T-helper 2 cell treated with Interferon-gamma antibody and Interleukin-4, amounts not matched to agents 100 ng/mL and 5 ng/mL, for 36 hours (primary cell): Measurements from ENCODE around the gene FOXF2. TPM values are rescaled to one million over a fixed set of nuclear protein-coding genes. Genes with fewer than 3 reads are reported as not detected.

Experiments
- intact Hi-C: fragments of 100-400 bp; cut with micrococcal nuclease; formaldehyde crosslinking; loops from one replicate; pipeline ENCODE4 v1.15.1; 2023
- total RNA-seq: library from RNA; stranded (reverse); gene quantifications from 2 replicates; pipeline ENCODE4 v1.2.3, GENCODE V29; 2022

The FOXF2 gene
- total RNA-seq, 1 donor from 2014 or later: not detected

- intact Hi-C loops: loop anchor here (2.0 kb wide), 1 partner anchor 14 kb away; no protein-coding TSS in a partner anchor
Observed at GRCh38 chr6:1378065-1379016, 11.0 kb upstream of the FOXF2 start.

- intact Hi-C loops: loop anchor here (2.0 kb wide), 1 partner anchor 14 kb away; no protein-coding TSS in a partner anchor
Observed at GRCh38 chr6:1379017-1379787, 10.2 kb upstream of the FOXF2 start.

GRCh38 chr6:1379788-1380147 is 9.6 kb upstream of the FOXF2 start:
- intact Hi-C loops: loop anchor here (2.0 to 5.0 kb wide), 3 partner anchors 13 to 787 kb away; no protein-coding TSS in a partner anchor

GRCh38 chr6:1380625-1381427 is 8.6 kb upstream of the FOXF2 start:
- intact Hi-C loops: loop anchor here (1.0 to 5.0 kb wide), 3 partner anchors 66 to 789 kb away; no protein-coding TSS in a partner anchor

- intact Hi-C loops: loop anchor here (1.0 to 5.0 kb wide), 3 partner anchors 67 to 789 kb away; no protein-coding TSS in a partner anchor
Observed at GRCh38 chr6:1381481-1382330, 7.7 kb upstream of the FOXF2 start.

GRCh38 chr6:1382331-1382882 is 7.0 kb upstream of the FOXF2 start:
- intact Hi-C loops: loop anchor here (5.0 kb wide), 1 partner anchor 790 kb away; no protein-coding TSS in a partner anchor

- intact Hi-C loops: loop anchor here (5.0 kb wide), 1 partner anchor 791 kb away; no protein-coding TSS in a partner anchor
Observed at GRCh38 chr6:1382883-1383728, 6.3 kb upstream of the FOXF2 start.

GRCh38 chr6:1383729-1384548 is 5.4 kb upstream of the FOXF2 start:
- intact Hi-C loops: loop anchor here (5.0 kb wide), 1 partner anchor 792 kb away; no protein-coding TSS in a partner anchor

- intact Hi-C loops: loop anchor here (5.0 kb wide), 1 partner anchor 792 kb away; no protein-coding TSS in a partner anchor
Observed at GRCh38 chr6:1384549-1385128, 4.7 kb upstream of the FOXF2 start.

GRCh38 chr6:1385129-1386037 is 4.0 kb upstream of the FOXF2 start:
- intact Hi-C loops: loop anchor here (2.0 kb wide), 1 partner anchor 227 kb away; no protein-coding TSS in a partner anchor

GRCh38 chr6:1386038-1386709 is 3.2 kb upstream of the FOXF2 start:
- intact Hi-C loops: loop anchor here (2.0 kb wide), 1 partner anchor 227 kb away; no protein-coding TSS in a partner anchor

GRCh38 chr6:1387538-1387875 is 1.9 kb upstream of the FOXF2 start:
- intact Hi-C loops: loop anchor here (2.0 kb wide), 1 partner anchor 225 kb away; no protein-coding TSS in a partner anchor

- intact Hi-C loops: loop anchor here (2.0 kb wide), 1 partner anchor 225 kb away; no protein-coding TSS in a partner anchor
Observed at GRCh38 chr6:1387876-1388629, 1.3 kb upstream of the FOXF2 start.

GRCh38 chr6:1388630-1389368 is 577 bp upstream of the FOXF2 start:
- intact Hi-C loops: no loop called here
